Islet of Langerhans (tissue), 1 donor: ENCODE results near the gene ROBO1.

Experiments used
- FAIRE-seq: peaks from one replicate; lab custom pipeline; 2011; peaks lifted over from hg19 to GRCh38; lab: Jason Lieb, UNC

The ROBO1 gene

DNA sequence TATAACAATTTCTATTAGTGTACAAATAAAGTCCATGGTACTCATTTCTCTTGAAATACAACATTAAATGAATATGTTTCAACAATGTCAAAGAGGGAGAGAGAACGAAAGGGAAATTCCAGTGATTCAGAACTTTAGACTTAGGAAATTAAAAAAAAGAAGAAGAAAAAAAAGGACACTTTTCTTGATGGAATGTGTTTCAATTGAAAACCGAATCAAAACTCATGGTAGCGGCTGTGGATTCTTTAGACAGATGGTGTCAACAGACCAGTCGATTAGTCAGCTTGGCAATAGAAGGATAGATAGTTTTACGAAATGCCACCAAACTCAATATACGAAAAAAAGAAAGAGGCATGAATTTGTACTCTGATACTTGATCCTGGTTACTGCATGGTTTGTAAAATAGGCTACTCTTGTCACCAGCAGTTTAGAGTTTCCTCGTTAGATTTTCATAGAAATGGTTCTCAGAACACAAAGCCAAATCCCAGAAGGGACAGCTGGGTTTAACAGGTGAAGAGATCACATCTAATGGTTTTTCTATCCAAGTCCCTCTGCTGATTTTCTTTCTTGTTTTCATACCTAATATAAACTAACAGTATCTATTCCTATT is 793.5 kb downstream of the ROBO1 start:
- no peak for FAIRE-seq

DNA sequence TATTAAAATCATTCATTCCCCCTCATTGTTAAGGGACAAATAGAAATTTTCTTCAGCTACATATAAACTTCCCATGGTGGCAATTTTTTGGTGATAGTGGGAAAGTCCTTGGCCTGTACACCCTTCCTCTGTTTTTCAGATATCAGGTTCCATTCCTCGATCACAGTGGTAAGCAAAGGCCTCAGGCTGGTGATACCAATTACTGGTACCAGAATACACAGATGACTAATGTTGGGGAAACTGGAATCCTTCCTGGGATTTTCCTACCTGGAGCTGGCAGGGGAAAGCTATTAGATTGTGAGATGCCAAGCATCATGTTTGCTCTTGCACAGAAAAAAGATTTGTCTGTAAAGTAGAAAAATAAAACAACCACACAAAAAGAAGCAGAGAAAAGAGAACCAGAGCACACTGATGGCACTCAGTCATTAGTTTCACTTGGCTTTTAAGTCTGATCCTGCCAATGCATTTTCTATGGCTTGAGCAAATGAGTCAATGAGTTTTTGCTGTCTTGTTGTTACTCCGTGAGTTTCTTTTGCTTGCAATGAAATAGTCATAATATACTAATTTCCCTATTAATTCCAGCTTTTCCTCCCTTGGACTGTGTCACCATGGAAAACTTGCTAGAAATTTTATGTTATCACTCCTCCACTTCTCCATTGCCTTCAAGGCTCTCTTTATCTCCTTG is 795.0 kb downstream of the ROBO1 start:
- FAIRE-seq, result no peak

DNA sequence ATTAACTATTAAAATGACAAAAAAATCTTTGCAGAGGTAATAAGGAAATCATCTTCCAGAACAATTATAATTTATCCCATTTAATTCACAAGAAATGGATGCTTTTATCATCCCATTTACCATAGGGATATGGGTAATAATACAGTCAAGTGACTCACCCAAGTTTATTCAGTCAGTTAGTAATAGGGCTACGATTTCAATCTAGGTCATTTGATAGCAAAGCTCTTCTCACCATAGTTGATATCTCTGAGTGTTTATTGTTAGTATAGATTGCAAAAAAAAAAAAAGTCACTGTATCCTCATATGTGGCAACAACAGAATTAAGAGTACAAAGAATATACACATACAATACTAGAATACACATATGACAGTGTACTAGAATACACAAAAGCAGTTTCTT is 797.1 kb downstream of the ROBO1 start:
- FAIRE-seq, result no peak

GRCh38 chr3:78969483-78969882 is 798.3 kb downstream of the ROBO1 start:
- no peak for FAIRE-seq

GRCh38 chr3:78967061-78967460 is 800.7 kb downstream of the ROBO1 start:
- FAIRE-seq, result no peak

DNA sequence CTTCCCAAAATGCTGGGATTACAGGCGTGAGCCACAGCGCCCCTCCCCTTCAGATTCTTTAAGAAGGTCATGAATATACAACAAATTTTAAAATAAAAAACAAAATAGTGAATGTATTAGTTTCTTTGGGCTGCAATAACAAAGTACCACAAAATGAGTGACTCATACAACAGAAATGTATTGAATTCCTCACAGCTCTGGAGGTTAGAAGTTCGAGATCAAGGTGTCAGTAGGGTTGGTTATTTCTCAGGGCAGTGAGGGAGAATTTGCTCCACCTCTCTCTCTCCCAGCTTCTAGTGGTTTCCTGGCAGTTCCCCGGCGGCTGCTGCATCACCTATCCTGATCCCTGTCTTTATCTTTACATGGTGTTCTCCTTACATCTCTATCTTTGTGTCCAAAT is 804.0 kb downstream of the ROBO1 start:
- FAIRE-seq, result no peak

GRCh38 chr3:78957456-78957855 is 810.3 kb downstream of the ROBO1 start:
- no peak for FAIRE-seq

DNA sequence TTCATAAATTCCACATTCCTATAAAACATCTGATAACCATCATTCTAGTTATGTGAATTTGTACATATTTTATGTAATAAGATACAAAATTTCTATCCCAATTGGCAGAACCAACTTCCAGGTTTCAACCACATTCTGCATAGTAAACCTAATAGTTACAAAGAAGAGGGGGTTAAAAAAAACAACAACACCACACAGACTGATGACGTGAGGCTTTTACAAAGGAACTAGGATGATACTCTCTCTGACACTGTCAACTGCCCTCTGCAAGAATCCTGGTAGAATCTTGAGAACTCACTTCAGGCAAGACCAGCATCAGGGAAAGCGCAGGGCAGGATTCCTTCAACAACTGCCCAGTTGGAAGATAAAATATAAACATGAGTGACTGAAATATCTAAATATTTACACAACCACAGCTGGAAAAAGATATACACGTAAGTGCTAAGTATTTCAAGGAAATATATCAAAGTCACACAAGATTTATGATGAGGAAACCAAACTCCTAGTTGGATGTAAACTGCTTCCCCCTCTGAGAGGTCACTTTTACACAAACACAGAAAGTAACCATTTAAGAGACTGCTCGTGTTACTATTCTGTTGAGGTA is 816.4 kb downstream of the ROBO1 start:
- no peak for FAIRE-seq

DNA sequence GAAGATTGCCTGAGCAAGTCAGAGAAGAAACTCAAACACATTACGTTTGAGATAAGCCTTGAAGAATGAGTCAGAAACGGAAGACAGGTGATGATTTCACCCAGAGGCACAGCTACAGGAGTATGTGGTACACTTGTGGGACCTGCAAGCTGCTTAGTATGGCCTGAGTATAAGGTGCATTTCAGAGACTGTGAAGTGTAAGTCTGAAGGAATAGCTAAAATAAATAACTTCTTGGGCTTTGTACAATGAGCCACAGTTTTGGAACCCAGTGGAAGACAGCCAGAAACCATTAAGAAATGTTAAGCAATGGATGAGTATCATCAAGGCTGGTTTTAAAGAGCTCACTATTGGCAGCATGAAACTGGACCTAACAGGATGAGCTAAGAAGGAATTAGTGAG is 826.2 kb downstream of the ROBO1 start:
- no peak for FAIRE-seq

GRCh38 chr3:78940626-78941025 is 827.2 kb downstream of the ROBO1 start:
- FAIRE-seq, result no peak

- no peak for FAIRE-seq
These were observed 827.7 kb downstream of the ROBO1 start for GRCh38 chr3:78940128-78940527.

DNA sequence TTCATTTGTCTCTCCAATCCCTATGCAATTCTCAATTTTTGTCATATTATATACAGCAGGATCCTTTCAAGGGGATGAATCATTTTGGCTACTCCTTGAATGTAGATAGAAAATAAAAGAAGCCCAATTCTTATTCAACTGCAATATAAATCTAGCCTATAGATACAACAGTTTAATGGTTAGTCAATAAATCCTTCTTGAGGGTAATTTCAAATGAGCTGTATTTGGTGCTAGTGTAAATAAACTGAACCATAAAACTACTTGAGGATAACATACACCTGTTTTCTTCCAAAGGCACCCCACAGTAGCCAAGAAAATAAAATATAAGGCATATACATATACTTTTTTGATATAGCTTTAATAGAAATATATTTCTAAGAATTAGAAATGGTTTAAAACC is 830.3 kb downstream of the ROBO1 start:
- FAIRE-seq, result no peak

GRCh38 chr3:78927759-78928158 is 840.0 kb downstream of the ROBO1 start:
- FAIRE-seq, result no peak

DNA sequence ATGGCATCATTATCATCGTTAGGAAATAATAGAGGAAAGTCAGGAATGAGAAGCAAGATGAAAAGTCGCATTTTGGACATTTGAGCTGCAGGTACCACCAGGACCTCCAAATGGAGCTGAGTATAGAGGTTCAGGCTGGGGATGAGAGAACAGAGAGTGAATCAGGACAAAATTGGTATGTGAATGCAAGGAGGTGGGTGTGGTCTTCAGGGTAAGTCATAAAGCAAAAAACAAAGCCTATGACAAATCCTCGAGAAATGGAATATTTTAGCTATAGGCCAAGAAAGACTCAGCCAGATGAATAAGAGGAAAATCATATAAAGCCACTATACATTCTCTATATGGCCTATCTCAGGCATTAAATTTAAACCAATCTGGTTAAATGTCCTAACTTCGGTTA is 841.3 kb downstream of the ROBO1 start:
- no peak for FAIRE-seq

DNA sequence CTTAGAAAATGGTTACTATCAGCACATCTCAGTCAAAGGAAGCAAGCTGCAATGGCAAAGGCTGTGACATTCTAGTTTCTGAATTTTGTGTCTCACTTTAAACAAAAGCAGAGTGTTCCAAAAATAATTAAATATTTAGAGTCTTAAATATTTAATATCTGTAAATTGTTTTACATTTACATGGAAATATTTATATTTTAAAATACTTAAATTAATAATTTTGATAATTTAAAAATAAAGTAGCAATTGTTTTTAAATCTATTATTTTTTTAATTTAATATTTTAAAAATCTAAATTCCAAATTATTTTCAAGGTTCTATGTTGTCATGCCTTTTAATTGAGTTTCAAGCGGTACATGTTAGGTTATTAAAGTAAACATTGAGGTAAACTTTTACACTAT is 843.1 kb downstream of the ROBO1 start:
- peak; percentile 24 for FAIRE-seq

DNA sequence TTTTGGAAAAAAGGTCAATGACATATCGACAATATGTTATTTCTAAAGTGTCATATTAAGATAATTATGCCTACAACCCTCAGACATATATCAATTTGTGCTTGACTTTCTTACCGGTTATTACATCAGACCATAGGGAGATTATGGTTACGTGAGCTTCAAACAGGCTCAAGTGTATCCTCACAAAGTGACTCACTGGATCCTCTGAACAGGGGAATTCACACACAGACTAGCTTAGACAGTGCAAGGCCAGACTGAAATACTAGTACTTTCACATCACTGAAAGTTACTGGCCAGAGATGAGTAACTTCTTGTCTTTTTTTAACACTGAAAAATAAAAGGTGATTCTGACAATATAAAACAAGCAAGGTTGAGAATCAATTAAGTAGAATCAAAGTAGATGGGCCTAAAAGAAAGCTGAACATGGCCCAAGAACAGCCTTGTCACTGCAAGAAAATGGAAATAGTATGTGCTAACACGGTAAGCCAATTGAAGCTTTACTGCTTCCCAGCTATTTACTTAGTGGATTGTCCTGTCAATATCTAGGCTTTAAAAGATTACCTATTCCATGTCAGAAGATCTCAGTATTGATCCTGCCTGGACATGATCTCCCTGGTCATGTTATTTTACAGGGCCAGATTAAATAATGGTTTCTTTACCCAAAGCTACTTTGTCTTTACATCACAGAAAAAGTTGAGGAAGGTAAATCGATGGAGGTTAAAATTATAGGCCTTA is 848.6 kb downstream of the ROBO1 start:
- FAIRE-seq, result no peak

DNA sequence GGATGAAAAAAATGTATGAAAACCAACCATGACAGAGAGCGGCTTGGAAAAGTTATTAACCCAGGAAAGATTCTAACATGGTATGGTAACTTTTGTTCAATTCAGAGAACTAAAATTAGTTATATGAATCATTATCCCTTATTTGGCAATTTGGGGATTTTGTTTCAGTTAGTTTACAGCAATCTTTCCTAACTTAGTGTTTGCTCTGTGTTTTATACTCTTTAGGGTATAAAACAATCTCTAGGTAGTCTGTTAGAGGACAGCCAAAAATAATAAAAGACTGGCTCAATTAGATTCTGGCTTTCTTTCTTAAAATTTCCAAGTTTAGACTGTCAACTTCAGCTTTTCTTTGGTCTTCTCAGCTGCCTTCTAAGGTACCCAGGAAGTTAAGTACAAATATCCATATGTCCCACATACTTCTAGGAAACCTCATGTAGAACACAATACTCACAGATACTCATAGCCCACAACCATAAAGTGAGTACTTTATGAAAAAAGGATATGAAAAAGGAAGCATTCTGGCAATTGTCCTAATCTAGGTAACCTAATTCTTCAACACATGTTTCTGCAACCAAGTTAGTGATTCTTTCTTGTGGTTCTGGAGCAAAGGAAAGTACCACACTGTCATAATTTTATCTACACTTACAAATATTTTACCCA is 849.3 kb downstream of the ROBO1 start:
- FAIRE-seq, result no peak

DNA sequence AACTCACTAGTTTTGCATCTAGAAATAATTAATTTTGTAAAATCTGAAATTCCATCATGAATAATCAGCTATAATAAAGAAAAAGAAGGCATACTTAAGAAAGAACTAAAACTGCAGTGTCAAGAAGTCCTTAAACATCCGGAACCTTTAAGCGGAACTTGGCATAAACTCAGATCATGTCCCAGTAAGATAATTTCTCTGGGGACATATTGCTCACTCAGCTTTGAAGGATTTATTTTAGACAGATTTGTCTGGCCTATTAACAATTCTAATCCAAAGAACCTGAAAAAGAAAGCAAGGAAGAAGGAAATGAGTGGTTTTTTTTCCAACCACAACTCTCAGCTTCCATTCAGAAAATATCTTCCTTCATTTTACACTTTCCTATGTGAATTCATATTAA is 850.3 kb downstream of the ROBO1 start:
- no peak for FAIRE-seq

- no peak for FAIRE-seq
These were observed 854.1 kb downstream of the ROBO1 start for GRCh38 chr3:78913711-78914110.

DNA sequence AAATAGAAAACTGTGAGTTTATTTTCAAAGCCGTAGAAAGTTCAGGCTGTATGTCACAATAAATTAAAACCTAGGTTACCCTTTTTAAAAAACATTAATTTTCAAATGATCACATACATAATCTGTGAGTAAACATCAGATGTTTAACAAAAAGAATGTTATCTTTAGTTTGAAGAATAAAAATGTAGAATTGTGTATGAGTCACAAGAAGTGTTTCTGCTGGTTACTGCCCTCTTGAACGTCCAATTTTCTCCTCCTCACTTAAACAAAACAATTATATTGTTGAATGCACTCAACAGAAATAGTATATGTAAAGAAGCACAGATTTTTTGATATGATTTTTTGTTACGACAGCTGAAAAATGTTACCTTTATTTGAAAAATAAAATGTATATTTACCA is 855.1 kb downstream of the ROBO1 start:
- peak; percentile 72 for FAIRE-seq

GRCh38 chr3:78912259-78912658 is 855.5 kb downstream of the ROBO1 start:
- no peak for FAIRE-seq

DNA sequence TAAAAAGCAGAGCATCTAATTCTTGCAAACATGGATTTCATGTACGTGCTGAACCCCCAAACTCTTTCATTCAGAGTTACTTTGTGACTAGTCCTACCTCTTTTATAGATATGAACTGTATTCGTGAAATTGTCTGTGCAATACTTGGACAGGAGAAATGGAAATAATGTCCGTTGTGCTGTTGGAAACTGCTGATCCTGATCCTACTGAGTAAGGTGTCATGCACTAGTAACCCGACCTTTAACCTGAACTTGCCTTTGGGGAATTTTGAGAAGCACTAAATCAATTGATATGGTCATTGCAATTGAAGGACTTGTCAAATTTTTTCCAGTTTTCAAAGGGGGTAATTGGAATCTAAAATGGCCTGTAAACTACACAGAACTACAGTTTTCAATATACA is 856.4 kb downstream of the ROBO1 start:
- no peak for FAIRE-seq

DNA sequence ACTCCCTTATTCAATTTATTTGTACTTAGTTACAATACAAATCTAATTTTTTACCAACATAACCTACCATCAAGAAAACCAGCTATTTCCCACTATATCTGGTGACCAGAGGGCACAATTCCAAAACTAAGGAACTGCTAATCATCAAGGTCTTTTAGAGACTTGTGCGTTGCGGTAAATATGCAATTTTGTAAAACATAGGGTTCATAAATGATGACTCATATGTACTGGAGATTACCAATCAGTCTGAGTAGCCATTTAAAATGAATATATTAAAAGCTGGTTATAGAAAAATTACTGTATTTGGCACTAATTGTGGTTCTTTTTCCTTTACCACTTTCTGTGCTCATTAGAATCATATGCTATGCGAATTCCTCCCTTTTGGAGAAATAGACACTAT is 859.6 kb downstream of the ROBO1 start:
- FAIRE-seq, result no peak
